Measurements from ENCODE around the gene CELF2. TPM values are rescaled to one million over a fixed set of nuclear protein-coding genes. Genes with fewer than 3 reads are reported as not detected.

CELF2 gene
- total and polyA plus RNA-seq, 2 of the 4 experiments (the other 2 are of a cell fraction) = 3.5 to 6.6 TPM

- H3K27me3 ChIP-seq (ENCODE audit: control insufficient read depth, insufficient read depth, low read length) = no peaks in the 10 kb centered on the region
Observed at GRCh38 chr10:11058965-11059364, 41.3 kb downstream of the CELF2 start.

More at GRCh38 chr10:11058965-11059364, 41.3 kb downstream of the CELF2 start:
- H3K4me3 ChIP-seq (ENCODE audit: insufficient read depth, low read depth, low read length) = no peak overlapping the region
- H4K20me1 ChIP-seq (ENCODE audit: insufficient read depth, low read length) = no peaks in the 10 kb centered on the region
- peak; percentile 75 for DNase-seq
- no peak overlapping the region for H3K56ac ChIP-seq (ENCODE audit: extremely low read depth, insufficient read depth, low read length)
- no peak overlapping the region for H2BK5ac ChIP-seq (ENCODE audit: low read depth, low read length, poor library complexity, severe bottlenecking)
- no peak overlapping the region for H2AK5ac ChIP-seq (ENCODE audit: low read depth, low read length)
- TF ChIP-seq POLR2A (IDR thresholded peaks at IDR 0.05; ENCODE audit: low read depth, low read length) (no peak), CTCF (conservative IDR thresholded peaks at IDR 0.05; ENCODE audit: low read depth, low read length) (no peak), RCOR1 (IDR thresholded peaks at IDR 0.05; ENCODE audit: insufficient replicate concordance, low read length) (no peak), MAZ (IDR thresholded peaks at IDR 0.05; ENCODE audit: borderline replicate concordance, low read depth, low read length) (no peak), MAFK (IDR thresholded peaks at IDR 0.05; ENCODE audit: low read depth, low read length) (peak; percentile 30; the same call in 1 of the 2 replicates), CEBPB (IDR thresholded peaks at IDR 0.05; ENCODE audit: low read depth, low read length) (0 out of 2 replicates have a peak, but pooled peaks have one; percentile 3), NFE2L2 (IDR thresholded peaks at IDR 0.05; ENCODE audit: low read depth, low read length) (no peak), RFX5 (IDR thresholded peaks at IDR 0.05; ENCODE audit: low read depth, low read length) (no peak), FOS (IDR thresholded peaks at IDR 0.05; ENCODE audit: low read depth, low read length) (peak; percentile 30; the same call in 1 of the 2 replicates), CHD1 (IDR thresholded peaks at IDR 0.05; ENCODE audit: low read depth, low read length) (no peak), BHLHE40 (IDR thresholded peaks at IDR 0.05; ENCODE audit: low read depth, low read length) (no peak), ELK1 (IDR thresholded peaks at IDR 0.05; ENCODE audit: borderline replicate concordance, low read depth, low read length) (no peak), SMC3 (IDR thresholded peaks at IDR 0.05; ENCODE audit: low read depth, low read length) (no peak), RAD21 (IDR thresholded peaks at IDR 0.05; ENCODE audit: low read length) (no peak), USF2 (IDR thresholded peaks at IDR 0.05; ENCODE audit: low read depth, low read length) (peak; percentile 80; the same call in 1 of the 2 replicates), MXI1 (IDR thresholded peaks at IDR 0.05; ENCODE audit: borderline replicate concordance, low read depth, low read length) (no peak)
- H2BK15ac ChIP-seq (ENCODE audit: low read depth, low read length) = no peak overlapping the region
- intact Hi-C loops (cut with micrococcal nuclease) = no loop called here
- no peak overlapping the region for H3K27ac ChIP-seq (ENCODE audit: insufficient read depth, low read length)
- BruUV-seq (replicated peaks) = no TSS peak
- H3K4me2 ChIP-seq (ENCODE audit: low read depth, low read length) = no peak overlapping the region
- H3K18ac ChIP-seq (ENCODE audit: low read depth, low read length) = no peak overlapping the region
- H4K5ac ChIP-seq (ENCODE audit: low read depth, low read length) = no peak overlapping the region
- no peak overlapping the region for H4K91ac ChIP-seq (ENCODE audit: insufficient read depth, low read depth, low read length)
- no CpG with 5 or more reads among the region's 8 CpGs for WGBS, 2 experiments (ENCODE audit: extremely low coverage in 2 of 2, insufficient read length in 1 of 2)
- no peak overlapping the region for H2AK9ac ChIP-seq (replicated peaks; ENCODE audit: low read depth, low read length, poor library complexity)
- CTCF ChIA-PET = no interaction called here
- H2BK20ac ChIP-seq (ENCODE audit: low read depth, low read length) = 0 out of 2 replicates have a peak overlapping the region, but pooled peaks have one; percentile 3
- no peak overlapping the region for H2BK120ac ChIP-seq (ENCODE audit: low read depth, low read length)
- no peak overlapping the region for H2AFZ ChIP-seq (replicated peaks; ENCODE audit: low read length, poor library complexity)
- H3K9me1 ChIP-seq (ENCODE audit: insufficient read depth, low read length) = no peaks in the 10 kb centered on the region
- no peak overlapping the region for H3K14ac ChIP-seq (replicated peaks; ENCODE audit: low read depth, low read length)
- no peak overlapping the region for H4K8ac ChIP-seq (ENCODE audit: low read depth in 2 of 2, low read length in 2 of 2)
- no peaks in the 10 kb centered on the region for H3K79me1 ChIP-seq (ENCODE audit: low read depth in 1 of 2, low read length in 2 of 2)
- no peak overlapping the region for H3K4ac ChIP-seq (ENCODE audit: low read depth, low read length)
- H3K4me1 ChIP-seq (ENCODE audit: control insufficient read depth, insufficient read depth, low read length) = no peaks in the 10 kb centered on the region
- POLR2A ChIA-PET (ENCODE audit: unreplicated experiment) = no interaction called here
- in situ Hi-C loops (cut with MboI; ENCODE audit: low sequenced_read_pairs) = no loop called here
- no peaks in the 10 kb centered on the region for H3K9me3 ChIP-seq (ENCODE audit: control insufficient read depth, insufficient read depth, low read length)
- ATAC-seq (ENCODE audit: low read depth) = peak; percentile 96
- H3K23ac ChIP-seq (ENCODE audit: low read depth, low read length) = no peak overlapping the region
- H3K9ac ChIP-seq (ENCODE audit: low read depth, low read length) = no peak overlapping the region
- no peaks in the 10 kb centered on the region for H3K36me3 ChIP-seq (ENCODE audit: control insufficient read depth, insufficient read depth, low read length)
- dilution Hi-C loops (cut with HindIII; ENCODE audit: low sequenced_read_pairs, unreplicated experiment) = no loop called here
